GM19467 (cell line): ENCODE results near the gene RAPGEF2.
A peak's percentile ranks its signal among the peaks of the same experiment; 100 is the strongest.

Experiments used
- ATAC-seq: cut with Tn5 transposase; IDR thresholded peaks from one replicate; pipeline ENCODE4 v1.9.1; 2021; ENCODE audit warnings: mild to moderate bottlenecking, moderate library complexity; ENCODE audit not compliant: unreplicated experiment

RAPGEF2 gene

DNA sequence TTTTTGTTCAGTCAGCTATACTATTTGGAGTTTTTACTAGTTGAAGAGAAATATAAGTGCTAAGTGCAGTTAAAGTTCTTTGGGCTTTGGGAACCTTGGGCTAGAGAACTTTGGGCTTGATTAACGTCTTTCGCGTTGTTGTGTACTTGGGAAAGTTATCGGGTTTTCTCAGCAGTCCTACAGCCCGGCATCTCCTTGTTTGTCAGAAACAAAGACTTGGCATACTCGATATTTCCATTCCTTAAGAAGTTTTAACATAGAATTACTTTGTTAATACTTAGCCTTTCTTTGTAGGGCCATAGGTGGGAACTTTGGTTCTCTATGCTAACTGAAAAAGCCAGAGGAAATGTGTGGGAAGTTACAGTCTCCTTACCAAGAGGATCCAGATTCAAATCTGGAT, 28.7 kb downstream of the RAPGEF2 start:
- no peak for ATAC-seq

DNA sequence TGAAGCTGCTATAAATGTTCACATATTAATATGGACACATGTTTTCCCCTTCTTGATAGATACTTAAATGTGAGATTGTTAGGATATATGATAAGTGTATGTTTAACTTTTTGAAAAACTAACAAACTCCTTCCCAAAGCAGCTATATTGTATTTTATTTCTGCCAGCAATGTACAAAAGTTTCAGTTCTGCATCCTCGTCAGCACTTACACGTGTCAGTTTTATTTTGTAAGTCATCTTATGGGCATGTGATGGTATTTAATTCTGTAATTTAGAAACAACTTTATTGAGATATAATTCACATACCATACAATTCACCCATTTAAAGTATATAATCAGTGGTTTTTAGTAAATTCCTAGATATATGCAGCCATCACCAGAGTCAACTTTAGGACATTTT, 31.6 kb downstream of the RAPGEF2 start:
- ATAC-seq, result no peak

DNA sequence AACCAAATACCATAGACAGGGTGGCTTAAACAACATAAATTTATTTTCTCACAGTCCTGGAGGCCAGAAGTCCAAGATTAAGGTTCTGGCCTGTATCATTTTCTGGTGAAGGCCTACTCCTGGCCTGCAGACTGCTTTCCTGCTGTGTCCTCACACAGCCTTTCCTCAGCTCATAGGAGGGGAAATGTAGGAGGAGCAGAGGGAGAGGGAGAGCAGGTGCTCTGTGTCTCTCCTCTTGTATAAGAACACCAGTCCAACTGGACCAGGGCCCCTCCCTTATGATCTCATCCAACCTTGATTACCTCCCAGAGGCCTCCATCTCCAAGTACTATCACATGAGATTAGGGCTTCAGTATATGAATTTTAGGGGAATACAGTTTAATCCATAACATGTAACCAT, 34.3 kb downstream of the RAPGEF2 start:
- ATAC-seq, result no peak

DNA sequence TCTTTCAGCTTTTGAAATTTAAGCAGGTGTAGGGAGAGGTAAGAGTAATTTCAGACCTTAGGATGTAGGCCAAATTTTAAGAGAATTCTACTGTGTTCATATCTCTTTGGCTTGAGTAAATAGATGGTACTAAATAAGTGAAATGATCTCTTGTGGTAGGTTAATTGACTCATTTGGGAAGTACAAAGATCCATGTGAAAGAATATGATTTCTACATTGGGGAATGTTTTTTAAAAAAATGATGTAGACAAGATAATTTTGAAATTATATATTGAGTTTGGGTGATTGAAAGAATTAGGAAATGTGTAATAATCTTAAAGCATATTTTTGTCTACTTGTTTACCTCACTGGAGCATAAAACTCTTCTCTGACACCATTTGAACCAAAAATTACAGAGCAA, 35.6 kb downstream of the RAPGEF2 start:
- ATAC-seq, result no peak

DNA sequence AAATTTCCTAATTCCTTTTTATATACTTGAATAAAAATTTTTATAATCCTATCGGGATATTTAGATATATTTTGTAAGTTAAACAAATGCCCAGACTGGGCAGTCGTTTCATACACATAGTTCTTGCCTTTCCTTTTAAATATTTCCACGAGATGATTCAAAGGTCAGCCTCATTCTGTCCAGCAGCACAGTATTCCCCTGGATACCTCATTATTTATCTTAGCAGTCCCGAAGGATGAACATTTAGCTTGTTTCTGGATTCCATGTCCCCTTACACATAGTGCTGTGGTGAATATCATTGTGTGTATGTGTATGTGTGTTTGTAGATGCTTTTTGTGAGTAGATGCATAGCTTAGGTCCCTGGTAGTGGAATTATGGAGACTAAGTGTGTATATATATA, 38.3 kb downstream of the RAPGEF2 start:
- ATAC-seq, result no peak

DNA sequence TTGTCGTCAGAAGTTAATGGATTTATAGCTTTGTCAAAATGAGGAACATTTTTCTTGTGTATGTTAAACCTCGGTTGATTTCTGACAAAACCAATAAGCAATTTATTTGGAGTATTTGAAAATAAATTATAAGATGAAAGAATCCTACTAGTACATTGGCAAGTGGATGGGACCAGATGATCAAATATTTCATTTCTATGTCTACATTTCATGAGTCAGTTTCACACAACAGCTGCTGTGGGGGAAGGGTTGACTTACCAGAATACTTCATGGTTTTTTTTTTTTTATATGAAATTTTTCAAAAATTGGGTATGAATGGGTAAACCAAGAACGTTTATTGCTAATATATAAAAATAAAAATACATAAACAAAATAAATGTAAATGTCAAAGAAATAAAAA, 39.4 kb downstream of the RAPGEF2 start:
- ATAC-seq, result no peak

DNA sequence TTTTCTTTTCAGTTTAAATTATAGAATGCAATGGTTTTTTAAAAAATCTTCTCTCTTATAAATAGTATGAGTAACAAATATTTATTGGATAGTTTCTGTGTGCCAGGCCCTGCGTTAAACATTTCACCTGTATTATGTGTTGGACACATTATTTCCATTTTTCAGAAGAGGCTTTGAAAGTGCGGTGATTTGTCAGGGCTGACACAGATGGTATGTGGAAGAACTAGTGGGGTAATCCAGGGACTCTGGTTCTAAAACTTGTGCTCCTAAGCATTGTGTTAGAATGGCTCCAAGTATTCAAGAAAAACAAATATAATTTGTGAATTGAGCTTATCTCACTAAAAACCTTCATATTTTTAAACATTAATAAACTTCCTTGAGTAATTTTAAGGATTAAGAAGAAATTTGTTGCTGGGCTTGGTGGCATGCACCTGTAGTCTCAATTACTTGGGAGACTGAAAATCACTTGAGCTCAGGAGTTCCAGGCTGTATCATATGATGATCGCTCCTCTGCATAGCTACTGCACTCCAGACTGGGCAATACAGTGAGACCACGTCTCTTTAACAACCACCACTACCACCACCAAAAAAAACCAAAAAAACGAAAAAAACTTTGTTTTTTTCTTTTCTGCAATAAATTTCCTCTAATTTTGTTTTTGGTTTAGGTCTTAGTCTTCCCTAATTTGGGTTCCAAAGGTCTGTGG, 40.0 kb downstream of the RAPGEF2 start:
- no peak for ATAC-seq

DNA sequence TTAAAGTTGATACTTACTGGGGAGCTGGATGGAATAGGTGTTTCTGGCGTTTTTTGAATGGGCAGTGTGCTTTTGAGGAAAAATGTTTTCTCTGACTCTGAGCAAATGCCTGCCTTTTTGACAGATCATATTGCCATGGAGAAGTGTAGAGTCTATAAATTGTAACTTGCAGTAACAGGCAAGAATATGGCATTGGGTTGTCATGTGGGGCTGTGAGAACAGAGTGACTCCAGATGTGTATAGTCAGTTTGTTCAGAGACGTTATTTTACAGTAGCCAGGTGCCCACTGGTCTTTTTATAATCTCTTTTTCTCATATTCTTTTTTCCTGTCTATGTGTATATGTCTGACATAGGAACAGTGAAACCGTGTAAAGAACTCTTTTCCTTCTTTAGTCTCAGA, 40.8 kb downstream of the RAPGEF2 start:
- no peak for ATAC-seq

DNA sequence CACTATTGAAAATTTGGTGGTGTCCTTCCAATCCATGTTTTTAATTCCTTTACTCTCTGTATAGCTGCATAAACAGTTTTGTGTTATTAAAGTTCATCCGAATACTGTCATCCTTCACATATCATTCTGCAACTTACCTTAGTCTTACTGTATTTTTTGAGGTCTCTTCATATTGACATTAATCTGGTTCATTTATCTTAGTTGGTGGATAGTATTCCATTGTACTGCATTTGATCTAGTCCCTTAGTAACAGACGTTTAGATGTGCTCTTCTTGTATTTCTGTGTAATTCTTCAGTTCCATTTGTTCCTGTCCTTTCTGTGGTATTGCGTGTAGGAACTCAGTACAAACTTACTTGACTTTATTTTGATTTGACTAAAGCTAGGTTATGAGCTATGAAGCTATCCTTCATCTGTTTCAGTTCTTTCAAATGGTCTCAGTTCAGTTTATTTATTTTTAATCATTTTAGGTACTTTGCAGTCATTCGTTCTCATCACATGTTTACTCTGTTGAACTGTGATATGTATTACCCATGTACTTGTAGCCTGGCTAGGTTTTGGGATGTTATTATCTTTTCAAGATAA, 41.3 kb downstream of the RAPGEF2 start:
- ATAC-seq, result no peak

DNA sequence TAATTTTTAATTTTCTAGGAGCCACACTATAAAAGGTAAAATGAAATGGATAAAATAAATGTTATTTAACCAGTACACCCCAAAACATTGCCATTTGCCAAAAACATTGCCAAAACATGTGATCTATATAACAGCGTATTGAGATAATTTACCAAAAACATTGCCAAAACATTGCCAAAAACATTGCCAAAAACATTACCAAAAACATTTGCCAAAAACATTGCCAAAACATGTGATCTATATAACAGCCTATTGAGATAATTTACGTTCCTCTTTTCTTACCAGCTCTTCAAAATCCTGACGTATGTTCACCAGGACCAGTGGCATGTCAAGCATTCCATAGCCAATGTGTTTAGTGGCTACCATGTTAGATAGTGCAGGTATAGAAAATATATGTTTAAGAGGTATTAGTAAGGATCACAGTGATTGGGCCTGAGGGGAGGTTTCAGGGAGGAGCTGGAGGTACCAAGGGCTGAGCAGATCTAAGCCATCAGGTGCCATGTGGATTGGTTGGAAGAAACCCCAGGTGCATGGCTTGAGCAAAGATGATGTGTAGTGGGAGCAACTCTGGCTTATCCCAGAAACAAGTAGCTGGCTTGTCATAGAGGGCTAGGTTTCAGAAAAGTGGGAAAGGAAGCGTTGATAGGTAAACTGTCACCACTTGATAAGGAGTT, 42.6 kb downstream of the RAPGEF2 start:
- no peak for ATAC-seq

DNA sequence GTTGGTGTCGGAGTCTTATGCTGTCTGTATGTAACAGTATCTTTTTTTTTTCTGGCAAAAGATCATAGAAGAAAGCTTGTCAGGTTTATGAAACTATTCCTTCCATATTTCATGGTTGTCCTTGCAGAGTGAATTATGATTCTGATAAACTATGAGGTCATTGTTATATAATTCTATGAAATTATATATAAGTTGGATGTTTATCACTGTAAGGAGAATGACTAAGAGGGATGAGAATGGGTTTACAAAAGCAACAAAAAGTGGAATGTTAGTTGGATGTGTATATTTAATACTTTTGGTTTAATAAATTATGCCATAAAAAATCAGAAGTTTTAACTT, 43.1 kb downstream of the RAPGEF2 start:
- no peak for ATAC-seq

DNA sequence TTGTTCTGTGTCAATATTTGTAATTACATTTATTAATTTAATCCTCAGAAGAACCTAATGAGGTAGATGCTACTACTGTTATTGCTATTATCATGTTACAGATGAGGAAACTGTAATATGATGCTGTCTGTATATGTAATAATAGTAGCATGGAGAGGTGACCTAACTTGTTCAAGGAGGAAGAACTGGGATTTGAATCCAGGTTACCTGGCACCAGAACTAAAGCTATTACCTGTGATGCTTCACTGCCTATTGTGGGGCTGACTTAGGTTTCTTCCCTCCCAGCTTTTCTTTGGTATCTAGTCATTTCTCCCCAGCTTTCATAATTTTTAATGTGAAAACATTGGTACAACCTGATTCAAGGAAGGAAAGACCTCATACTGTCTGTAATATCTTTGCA, 43.6 kb downstream of the RAPGEF2 start:
- no peak for ATAC-seq

DNA sequence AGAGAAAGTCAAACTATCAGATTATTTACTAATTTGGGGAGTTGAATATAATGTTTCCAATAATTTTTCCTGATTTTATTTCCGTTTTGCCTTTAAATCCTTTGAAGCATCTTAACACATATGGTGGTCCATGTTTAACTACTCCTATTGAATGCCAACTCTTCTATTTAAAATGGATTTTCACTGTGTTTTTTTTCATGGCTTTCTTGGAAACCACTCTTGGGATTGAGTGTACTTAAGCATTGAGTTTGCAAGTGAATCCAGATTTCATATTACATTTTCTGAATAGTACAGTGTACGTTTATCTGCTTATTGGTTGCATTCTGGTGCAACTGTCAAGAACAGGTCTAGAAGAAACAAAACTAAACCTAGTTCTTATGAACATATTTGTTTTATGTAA, 45.6 kb downstream of the RAPGEF2 start:
- ATAC-seq, result no peak

DNA sequence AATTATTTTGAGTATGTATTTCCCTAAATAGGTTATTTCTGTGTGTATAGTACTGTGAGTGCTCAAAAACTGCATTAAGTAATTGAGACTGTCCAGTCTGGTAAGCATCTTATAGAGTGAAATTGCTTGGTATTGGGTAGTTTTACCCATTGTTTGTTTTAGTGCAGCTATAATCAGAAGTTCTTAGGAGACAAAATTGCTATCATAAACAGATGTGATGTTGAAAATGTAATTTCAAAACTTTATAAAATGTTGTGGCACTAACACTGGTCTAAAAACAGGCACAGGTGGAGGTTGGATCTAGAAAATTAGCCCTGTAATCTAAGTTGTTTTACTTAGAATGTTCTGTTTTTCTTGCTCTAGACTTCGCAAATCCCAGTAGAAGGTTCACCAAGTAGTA, 46.8 kb downstream of the RAPGEF2 start:
- no peak for ATAC-seq

DNA sequence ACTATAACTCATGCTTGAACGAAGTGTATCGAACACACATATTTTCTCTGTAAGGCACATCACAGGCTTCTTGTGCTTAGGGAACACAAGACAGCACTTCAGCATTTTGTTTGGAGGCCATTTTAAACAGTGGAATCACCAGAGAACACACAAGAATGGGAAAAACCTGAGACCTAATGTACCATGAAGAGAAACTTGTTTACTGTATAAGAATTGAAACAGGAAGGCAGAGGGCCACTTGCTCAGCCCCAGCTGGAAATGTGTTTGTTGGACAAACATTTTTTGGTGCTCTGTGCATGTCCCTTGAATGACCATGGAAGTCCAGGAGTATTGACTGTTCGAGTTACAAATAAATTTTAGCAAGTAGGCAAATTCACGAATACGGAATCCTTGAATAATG, 47.5 kb downstream of the RAPGEF2 start:
- no peak for ATAC-seq

DNA sequence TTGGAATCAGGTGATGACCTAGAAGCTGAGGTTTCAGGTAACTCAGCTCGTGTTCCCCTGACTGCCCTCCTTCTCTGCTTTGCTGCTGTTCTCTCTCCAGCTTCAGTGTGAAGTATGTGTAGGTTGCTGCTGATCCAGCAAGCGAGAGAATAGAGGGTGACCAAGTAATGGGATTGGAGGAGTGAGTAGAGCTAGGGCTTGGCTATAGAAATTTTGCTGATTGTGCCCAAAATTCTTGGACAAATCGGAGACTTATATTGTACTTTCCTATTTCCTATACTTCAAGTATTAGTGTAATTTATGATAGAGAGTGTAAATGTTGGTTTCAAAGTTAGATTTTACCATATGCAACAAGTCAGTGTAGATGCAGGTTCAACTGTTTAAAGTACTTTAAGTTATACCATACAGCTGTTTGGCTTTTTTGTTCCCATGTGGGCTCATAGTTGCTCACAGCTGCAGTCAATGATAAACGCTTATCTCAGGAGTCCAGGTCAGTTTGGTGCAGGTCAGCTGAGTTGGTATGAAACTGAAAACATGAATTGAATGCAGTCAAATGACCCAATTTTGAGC, 48.0 kb downstream of the RAPGEF2 start:
- peak; percentile 42 for ATAC-seq

DNA sequence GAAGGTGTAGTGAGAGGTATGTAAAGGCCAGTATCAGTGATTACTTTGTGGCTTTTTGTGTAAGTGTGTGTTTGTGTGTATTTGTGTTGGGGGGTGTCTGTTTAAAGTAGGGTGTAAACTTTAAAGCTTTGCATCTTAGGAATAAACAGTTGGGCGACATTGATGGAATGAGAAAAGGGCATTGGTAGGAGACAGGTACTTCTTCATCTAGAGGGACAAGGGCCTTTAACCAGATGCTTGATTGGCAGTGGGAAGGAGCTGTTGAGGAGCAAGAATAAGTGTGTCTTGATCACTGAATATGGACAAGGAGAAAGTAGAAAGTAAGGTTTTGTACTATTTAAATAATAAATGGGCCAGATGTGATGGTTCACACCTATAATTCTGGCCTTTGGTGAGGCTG, 48.8 kb downstream of the RAPGEF2 start:
- no peak for ATAC-seq

DNA sequence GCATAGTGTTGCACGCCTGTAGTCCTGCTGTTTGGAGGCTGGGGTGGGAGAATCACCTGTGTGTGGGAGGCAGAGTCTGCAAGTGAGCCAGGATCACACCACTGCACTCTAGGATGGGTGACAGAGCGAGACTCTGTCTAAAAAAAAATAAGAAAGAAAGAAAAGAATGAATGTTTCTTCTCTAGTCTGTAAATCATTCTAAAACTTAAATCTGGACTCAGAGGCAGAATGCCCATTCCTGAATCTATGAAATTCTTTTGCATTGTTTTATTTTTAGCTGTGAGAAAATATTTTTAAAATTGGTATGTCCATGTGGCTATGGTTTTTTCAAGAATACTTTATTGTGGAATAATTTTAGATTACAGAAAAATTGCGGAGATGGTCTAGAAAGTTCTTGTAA, 49.3 kb downstream of the RAPGEF2 start:
- no peak for ATAC-seq

DNA sequence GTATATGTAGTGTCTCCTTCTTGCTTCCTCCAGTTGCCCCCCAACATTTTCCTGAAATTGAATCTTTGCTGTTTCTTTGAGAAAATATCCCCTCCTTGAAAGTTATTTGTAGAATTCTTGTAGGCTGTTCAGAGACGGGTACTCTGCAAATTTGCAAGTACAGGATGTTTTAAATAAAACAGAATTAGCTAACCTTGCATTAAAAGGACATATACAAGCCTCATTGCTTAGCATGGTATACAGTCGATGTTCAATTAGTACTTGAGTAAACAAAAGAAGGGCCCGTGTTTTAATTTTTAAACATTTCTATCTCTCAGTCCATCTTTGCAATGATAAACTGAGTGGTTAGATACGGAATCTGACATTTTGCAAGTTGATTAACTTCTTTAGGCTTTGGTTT, 50.8 kb downstream of the RAPGEF2 start:
- no peak for ATAC-seq

DNA sequence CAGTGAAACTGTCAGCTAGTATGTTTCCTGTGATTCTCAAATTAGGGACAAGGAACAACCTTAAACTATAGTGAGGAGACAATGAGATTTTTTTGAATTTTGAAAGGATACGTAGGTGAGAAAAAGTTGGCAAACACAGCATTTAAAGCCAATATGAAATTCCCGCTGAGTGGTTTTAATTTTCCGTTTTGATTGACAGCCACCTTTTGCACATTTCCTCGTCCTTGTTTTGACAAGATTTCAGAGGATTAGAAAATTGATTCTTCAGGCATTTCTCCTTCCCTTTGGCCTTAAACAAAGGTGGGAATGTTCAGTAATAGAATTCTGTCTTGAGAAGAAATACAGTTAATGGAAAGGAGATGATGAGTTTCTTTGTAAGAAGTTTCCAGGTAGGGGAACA, 52.2 kb downstream of the RAPGEF2 start:
- no peak for ATAC-seq

DNA sequence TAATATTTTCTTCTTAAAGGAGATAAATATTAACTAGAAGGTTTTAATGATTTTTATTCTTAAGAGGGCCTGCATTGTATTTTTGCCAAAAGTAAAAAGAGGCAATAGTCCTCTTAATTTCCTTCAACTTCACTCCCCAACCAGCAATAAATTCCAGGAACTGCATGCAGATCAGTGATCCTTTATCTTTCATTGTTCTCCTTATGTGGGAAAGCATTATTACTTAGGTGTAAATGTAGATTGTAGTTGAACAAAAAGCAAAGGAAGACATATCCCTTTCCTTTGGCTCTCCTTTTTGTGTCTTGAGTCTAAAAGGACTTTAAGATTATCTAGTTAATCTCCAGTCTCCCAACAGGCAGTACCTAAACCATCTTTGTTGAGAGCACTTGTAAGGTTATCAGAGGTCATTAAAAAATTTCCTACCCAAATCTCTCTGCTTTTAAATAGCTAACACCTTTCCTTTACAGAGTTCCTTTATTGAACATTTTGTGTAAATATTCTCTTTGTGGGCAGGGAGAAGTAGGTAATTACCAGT, 55.3 kb downstream of the RAPGEF2 start:
- no peak for ATAC-seq

DNA sequence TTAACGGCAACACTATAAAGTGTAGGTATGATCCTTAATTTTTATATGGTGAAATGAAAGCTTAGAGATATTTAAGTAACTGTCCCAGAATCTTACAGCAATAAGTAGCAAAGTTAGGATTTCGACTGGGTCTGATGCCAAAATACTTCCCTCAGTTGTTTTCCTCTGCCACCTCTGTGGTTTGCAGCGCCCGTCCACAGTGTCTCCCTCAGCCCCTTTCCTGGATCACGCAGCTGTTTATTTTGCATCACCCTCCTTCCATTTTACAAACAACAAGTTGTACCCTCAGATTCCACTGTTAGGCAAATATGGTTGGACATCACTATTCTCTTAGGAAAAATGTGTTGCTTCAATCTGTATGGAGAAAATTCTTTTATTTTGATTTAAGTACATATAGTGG, 56.1 kb downstream of the RAPGEF2 start:
- ATAC-seq, result no peak
